ENCODE measurements around the gene BHLHE23. TPM values are rescaled to one million over a fixed set of nuclear protein-coding genes. Genes with fewer than 3 reads are reported as not detected.

Gene BHLHE23
- total RNA-seq, 2 donors from 2014 or later, result not detected

- DNase-seq (ENCODE audit: low spot score) (no peak), ATAC-seq (ENCODE audit: insufficient number of reproducible peaks, low FRiP score, low read depth) (no peak)
- peaks cover 32% of the 10 kb centered on the region for H3K27me3 ChIP-seq (replicated peaks; ENCODE audit: insufficient read depth)
- H3K36me3 ChIP-seq, result no peaks in the 10 kb centered on the region
- no peak for TF ChIP-seq CTCF (IDR thresholded peaks at IDR 0.05)
- no peaks in the 10 kb centered on the region for H3K9me3 ChIP-seq
- H3K4me1 ChIP-seq (ENCODE audit: control insufficient read depth in 1 of 2, low read depth in 2 of 2), result peaks cover 9 to 26% of the 10 kb centered on the region in 2 donors
- H3K4me3 ChIP-seq, result no peak overlapping the region
- no peak overlapping the region for H3K27ac ChIP-seq
These were observed 539 bp upstream of the BHLHE23 start for GRCh38 chr20:63007360-63007645.

- Histone ChIP-seq H3K36me3 (no peaks in the 10 kb centered on the region), H3K4me1 (ENCODE audit: control insufficient read depth in 1 of 2, low read depth in 2 of 2) (peaks cover 9 to 26% of the 10 kb centered on the region in 2 donors), H3K27ac (no peak overlapping the region), H3K9me3 (no peaks in the 10 kb centered on the region), H3K27me3 (replicated peaks; ENCODE audit: insufficient read depth) (peaks cover 32% of the 10 kb centered on the region), H3K4me3 (no peak overlapping the region)
- TF ChIP-seq CTCF (IDR thresholded peaks at IDR 0.05), result no peak
- DNase-seq (ENCODE audit: low spot score), result no peak
- no peak for ATAC-seq (ENCODE audit: insufficient number of reproducible peaks, low FRiP score, low read depth)
These were observed 763 bp downstream of the BHLHE23 start for GRCh38 chr20:63005862-63006539.

- Histone ChIP-seq H3K27me3 (replicated peaks; ENCODE audit: insufficient read depth) (peaks cover 32% of the 10 kb centered on the region), H3K4me1 (ENCODE audit: control insufficient read depth in 1 of 2, low read depth in 2 of 2) (peaks cover 9 to 26% of the 10 kb centered on the region in 2 donors), H3K27ac (no peak overlapping the region)
These were observed 1.4 kb downstream of the BHLHE23 start for GRCh38 chr20:63005365-63005861.

GRCh38 chr20:63004607-63005364 is 2.0 kb downstream of the BHLHE23 start:
- no peak for TF ChIP-seq CTCF (IDR thresholded peaks at IDR 0.05)
- Histone ChIP-seq H3K4me1 (ENCODE audit: control insufficient read depth in 1 of 2, low read depth in 2 of 2) (peaks cover 9 to 26% of the 10 kb centered on the region in 2 donors), H3K27ac (no peak overlapping the region), H3K27me3 (replicated peaks; ENCODE audit: insufficient read depth) (peaks cover 29% of the 10 kb centered on the region), H3K4me3 (no peak overlapping the region), H3K36me3 (no peaks in the 10 kb centered on the region), H3K9me3 (no peaks in the 10 kb centered on the region)
- no peak for ATAC-seq (ENCODE audit: insufficient number of reproducible peaks, low FRiP score, low read depth)
- no peak for DNase-seq (ENCODE audit: low spot score)

More at GRCh38 chr20:63005365-63005861, 1.4 kb downstream of the BHLHE23 start:
- Histone ChIP-seq H3K9me3 (no peaks in the 10 kb centered on the region), H3K4me3 (no peak overlapping the region), H3K36me3 (no peaks in the 10 kb centered on the region)
- ATAC-seq (ENCODE audit: insufficient number of reproducible peaks, low FRiP score, low read depth) (no peak), DNase-seq (ENCODE audit: low spot score) (no peak)
- TF ChIP-seq CTCF (IDR thresholded peaks at IDR 0.05), result no peak

GRCh38 chr20:63003546-63003945 is 3.2 kb downstream of the BHLHE23 start:
- H3K27me3 ChIP-seq (replicated peaks; ENCODE audit: insufficient read depth), result peaks cover 26% of the 10 kb centered on the region
- no peak for TF ChIP-seq CTCF (IDR thresholded peaks at IDR 0.05)
- H3K36me3 ChIP-seq, result no peaks in the 10 kb centered on the region
- DNase-seq (ENCODE audit: low spot score), result no peak
- no peak for ATAC-seq (ENCODE audit: insufficient number of reproducible peaks, low FRiP score, low read depth)
- no peak overlapping the region for H3K4me3 ChIP-seq
- no peak overlapping the region for H3K27ac ChIP-seq
- H3K4me1 ChIP-seq (ENCODE audit: control insufficient read depth in 1 of 2, low read depth in 2 of 2), result peaks cover 6 to 18% of the 10 kb centered on the region in 2 donors
- no peaks in the 10 kb centered on the region for H3K9me3 ChIP-seq

All from thoracic aorta (tissue), 2 donors.